ENCODE measurements around the gene FCAR. TPM values are rescaled to one million over a fixed set of nuclear protein-coding genes. Genes with fewer than 3 reads are reported as not detected.
"Not testable (repeated sequence)": the region's sequence is repeated elsewhere in the genome, so short reads cannot be mapped to it uniquely, and the experiment has no call there.

The FCAR gene
- 10 to 100 TPM in 1 of 3 donors, 1 to 10 TPM in 1, under 1 TPM in 1; 0.26 to 23.7 (median 6.7) TPM for total RNA-seq
- total RNA-seq (2013), result 1.3 TPM

DNA sequence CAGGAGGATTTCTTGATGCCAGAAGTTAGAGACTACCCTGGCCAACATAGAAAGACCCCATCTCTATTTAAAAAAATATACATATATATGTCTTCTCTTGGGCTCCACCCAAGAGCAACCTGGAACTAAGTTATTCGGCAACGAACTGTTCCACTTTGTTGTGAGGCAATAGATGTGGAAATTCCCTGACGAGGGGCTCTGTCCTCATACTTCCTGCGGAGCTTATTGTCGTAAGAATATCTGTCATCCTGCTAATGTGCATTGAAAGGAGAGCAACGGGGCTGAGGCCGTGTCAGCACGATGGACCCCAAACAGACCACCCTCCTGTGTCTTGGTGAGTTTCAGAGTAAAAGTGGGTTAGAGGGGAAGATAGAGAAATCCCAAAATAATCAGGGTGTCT lies at the start of gene FCAR:
Gene FCAR (plus strand): TSS at position 246 of the 400 bp plus-strand sequence. CDS start 55 bp downstream, at position 301.
- no peaks in the 10 kb centered on the region for H3K9me3 Mint-ChIP-seq
- H3K4me1 Mint-ChIP-seq, result peaks cover 10 to 14% of the 10 kb centered on the region in 2 donors
- H3K27me3 Mint-ChIP-seq (ENCODE audit: low read depth in 2 of 2), result peaks cover 6 to 8% of the 10 kb centered on the region in 2 donors
- DNase-seq (no peak), ATAC-seq (peak in 1 of 3 donors; percentile 43)
- intact Hi-C loops (cut with micrococcal nuclease), result no loop called here
- Histone ChIP-seq H3K36me3 (ENCODE audit: control insufficient read depth, insufficient read depth, low read length) (no peaks in the 10 kb centered on the region), H3K4me1 (ENCODE audit: control insufficient read depth, insufficient read depth, low read length) (no peaks in the 10 kb centered on the region), H3K27me3 (ENCODE audit: control insufficient read depth, insufficient read depth, low read length) (no peaks in the 10 kb centered on the region), H3K9me3 (ENCODE audit: control insufficient read depth, insufficient read depth, low read length) (no peaks in the 10 kb centered on the region), H3K27ac (ENCODE audit: low read length) (no peak within 1 kb of the TSS), H3K4me3 (ENCODE audit: low read length) (no peak within 1 kb of the TSS)
- H3K36me3 Mint-ChIP-seq, result no peaks in the 10 kb centered on the region
- TF ChIP-seq, protein P1, sequence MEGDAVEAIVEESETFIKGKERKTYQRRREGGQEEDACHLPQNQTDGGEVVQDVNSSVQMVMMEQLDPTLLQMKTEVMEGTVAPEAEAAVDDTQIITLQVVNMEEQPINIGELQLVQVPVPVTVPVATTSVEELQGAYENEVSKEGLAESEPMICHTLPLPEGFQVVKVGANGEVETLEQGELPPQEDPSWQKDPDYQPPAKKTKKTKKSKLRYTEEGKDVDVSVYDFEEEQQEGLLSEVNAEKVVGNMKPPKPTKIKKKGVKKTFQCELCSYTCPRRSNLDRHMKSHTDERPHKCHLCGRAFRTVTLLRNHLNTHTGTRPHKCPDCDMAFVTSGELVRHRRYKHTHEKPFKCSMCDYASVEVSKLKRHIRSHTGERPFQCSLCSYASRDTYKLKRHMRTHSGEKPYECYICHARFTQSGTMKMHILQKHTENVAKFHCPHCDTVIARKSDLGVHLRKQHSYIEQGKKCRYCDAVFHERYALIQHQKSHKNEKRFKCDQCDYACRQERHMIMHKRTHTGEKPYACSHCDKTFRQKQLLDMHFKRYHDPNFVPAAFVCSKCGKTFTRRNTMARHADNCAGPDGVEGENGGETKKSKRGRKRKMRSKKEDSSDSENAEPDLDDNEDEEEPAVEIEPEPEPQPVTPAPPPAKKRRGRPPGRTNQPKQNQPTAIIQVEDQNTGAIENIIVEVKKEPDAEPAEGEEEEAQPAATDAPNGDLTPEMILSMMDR (IDR thresholded peaks at IDR 0.05), result no peak
- H3K4me3 Mint-ChIP-seq, result no peak within 1 kb of the TSS
- peak within 1 kb of the TSS in 1 of 2 donors; percentile 63 for H3K27ac Mint-ChIP-seq
- 77% methylated on average over 8 of the region's 8 CpGs for WGBS (ENCODE audit: insufficient coverage)

- WGBS (ENCODE audit: insufficient coverage), result 53% methylated on average over 2 of the region's 4 CpGs
- H3K36me3 Mint-ChIP-seq; H3K27me3 ChIP-seq (ENCODE audit: control insufficient read depth, insufficient read depth, low read length); intact Hi-C loops (cut with micrococcal nuclease); H3K4me3 Mint-ChIP-seq; H3K27ac Mint-ChIP-seq; H3K4me1 ChIP-seq (ENCODE audit: control insufficient read depth, insufficient read depth, low read length); H3K36me3 ChIP-seq (ENCODE audit: control insufficient read depth, insufficient read depth, low read length); DNase-seq; H3K9me3 ChIP-seq (ENCODE audit: control insufficient read depth, insufficient read depth, low read length); H3K4me3 ChIP-seq (ENCODE audit: low read length); H3K27ac ChIP-seq (ENCODE audit: low read length); H3K9me3 Mint-ChIP-seq: not testable (repeated sequence)
- peak in 2 of 3 donors; percentile 32 to 50 for ATAC-seq
- H3K27me3 Mint-ChIP-seq (ENCODE audit: low read depth in 2 of 2), result peaks cover 0 to 16% of the 10 kb centered on the region in 2 donors
- peaks cover under 1 to 18% of the 10 kb centered on the region in 2 donors for H3K4me1 Mint-ChIP-seq
Measured at GRCh38 chr19:54824416-54824815, 49.6 kb upstream of the FCAR start.

- H3K36me3 ChIP-seq (ENCODE audit: control insufficient read depth, insufficient read depth, low read length); ATAC-seq; H3K9me3 Mint-ChIP-seq; H3K4me3 ChIP-seq (ENCODE audit: low read length); DNase-seq; H3K36me3 Mint-ChIP-seq; H3K4me3 Mint-ChIP-seq; H3K27me3 ChIP-seq (ENCODE audit: control insufficient read depth, insufficient read depth, low read length); H3K4me1 ChIP-seq (ENCODE audit: control insufficient read depth, insufficient read depth, low read length); H3K27ac Mint-ChIP-seq; intact Hi-C loops (cut with micrococcal nuclease); H3K9me3 ChIP-seq (ENCODE audit: control insufficient read depth, insufficient read depth, low read length); H3K27ac ChIP-seq (ENCODE audit: low read length): not testable (repeated sequence)
- peaks cover 0 to 15% of the 10 kb centered on the region in 2 donors for H3K4me1 Mint-ChIP-seq
- H3K27me3 Mint-ChIP-seq (ENCODE audit: low read depth in 2 of 2), result peaks cover 0 to 18% of the 10 kb centered on the region in 2 donors
- 44% methylated on average over 5 of the region's 7 CpGs for WGBS (ENCODE audit: insufficient coverage)
Measured at GRCh38 chr19:54825326-54825725, 48.7 kb upstream of the FCAR start.

GRCh38 chr19:54828064-54828463 lies 46.0 kb upstream of the FCAR start:
- H3K9me3 ChIP-seq (ENCODE audit: control insufficient read depth, insufficient read depth, low read length); H3K27me3 ChIP-seq (ENCODE audit: control insufficient read depth, insufficient read depth, low read length); intact Hi-C loops (cut with micrococcal nuclease); H3K4me3 Mint-ChIP-seq; ATAC-seq; H3K9me3 Mint-ChIP-seq; H3K36me3 ChIP-seq (ENCODE audit: control insufficient read depth, insufficient read depth, low read length); H3K27ac ChIP-seq (ENCODE audit: low read length); H3K36me3 Mint-ChIP-seq; DNase-seq; H3K4me3 ChIP-seq (ENCODE audit: low read length); H3K27ac Mint-ChIP-seq: not testable (repeated sequence)
- H3K4me1 ChIP-seq (ENCODE audit: control insufficient read depth, insufficient read depth, low read length), result peaks cover 13% of the 10 kb centered on the region
- H3K27me3 Mint-ChIP-seq (ENCODE audit: low read depth in 2 of 2), result peaks cover 0 to 15% of the 10 kb centered on the region in 2 donors
- 93% methylated on average over 5 of the region's 8 CpGs for WGBS (ENCODE audit: insufficient coverage)
- H3K4me1 Mint-ChIP-seq, result peaks cover 17 to 34% of the 10 kb centered on the region in 2 donors

GRCh38 chr19:54832496-54832895 lies 41.5 kb upstream of the FCAR start, which contains the start of gene KIR2DS4:
Gene KIR2DS4, plus strand, starts transcription at chr19:54832676.
- not testable (repeated sequence) for H3K36me3 ChIP-seq (ENCODE audit: control insufficient read depth, insufficient read depth, low read length); H3K27me3 ChIP-seq (ENCODE audit: control insufficient read depth, insufficient read depth, low read length); H3K9me3 Mint-ChIP-seq; H3K36me3 Mint-ChIP-seq; H3K9me3 ChIP-seq (ENCODE audit: control insufficient read depth, insufficient read depth, low read length)
- WGBS (ENCODE audit: insufficient coverage), result 61% methylated on average over 9 of the region's 14 CpGs
- peak within 1 kb of the TSS; percentile 17 for H3K4me3 ChIP-seq (ENCODE audit: low read length)
- Mint-ChIP-seq H3K27ac (peak within 1 kb of the TSS; percentile 81 to 96), H3K4me3 (peak within 1 kb of the TSS; percentile 87), H3K4me1 (peaks cover 50 to 61% of the 10 kb centered on the region in 2 donors), H3K27me3 (ENCODE audit: low read depth in 2 of 2) (peaks cover 0 to 11% of the 10 kb centered on the region in 2 donors)
- H3K4me1 ChIP-seq (ENCODE audit: control insufficient read depth, insufficient read depth, low read length), result peaks cover 42% of the 10 kb centered on the region
- DNase-seq, result peak in 1 of 2 donors; percentile 63
- intact Hi-C loops (cut with micrococcal nuclease), result loop anchor here (1.0 to 10.0 kb wide), 3 partner anchors 61 to 358 kb away; partner anchors contain the start of gene CDC42EP5
- H3K27ac ChIP-seq (ENCODE audit: low read length), result peak within 1 kb of the TSS; percentile 80
- peak in 1 of 3 donors; percentile 10 for ATAC-seq

DNA sequence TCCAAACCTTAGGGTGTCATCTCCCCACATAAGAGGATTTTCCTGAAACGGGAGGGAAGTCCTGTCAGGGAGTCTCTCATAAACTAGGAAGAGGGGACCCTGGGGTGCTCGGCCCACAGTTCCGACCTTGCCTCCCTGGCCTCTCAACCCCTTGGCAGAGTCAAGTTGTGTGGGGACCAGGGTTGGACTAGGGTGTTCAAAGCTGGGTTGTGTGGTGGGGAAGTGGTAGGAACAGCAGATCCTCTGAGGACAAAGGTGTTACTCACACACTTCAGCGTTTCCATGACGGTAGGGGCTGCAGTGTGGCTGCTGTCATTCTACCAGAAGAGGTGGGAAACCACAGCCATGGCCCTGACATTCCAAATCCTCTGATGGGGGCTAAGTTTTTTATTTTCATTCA lies 38.9 kb upstream of the FCAR start:
- not testable (repeated sequence) for H3K9me3 Mint-ChIP-seq; H3K36me3 Mint-ChIP-seq; H3K4me3 ChIP-seq (ENCODE audit: low read length); H3K9me3 ChIP-seq (ENCODE audit: control insufficient read depth, insufficient read depth, low read length); H3K27me3 Mint-ChIP-seq (ENCODE audit: low read depth in 2 of 2); H3K36me3 ChIP-seq (ENCODE audit: control insufficient read depth, insufficient read depth, low read length); H3K27me3 ChIP-seq (ENCODE audit: control insufficient read depth, insufficient read depth, low read length)
- Histone ChIP-seq H3K27ac (ENCODE audit: low read length) (peak overlapping the region; percentile 63), H3K4me1 (ENCODE audit: control insufficient read depth, insufficient read depth, low read length) (peaks cover 42% of the 10 kb centered on the region)
- Mint-ChIP-seq H3K4me3 (peak overlapping the region; percentile 70), H3K27ac (peak overlapping the region; percentile 81 to 96), H3K4me1 (peaks cover 51 to 74% of the 10 kb centered on the region in 2 donors)
- ATAC-seq (peak; percentile 81 to 90 (median 87)), DNase-seq (peak in 1 of 2 donors; percentile 63)
- WGBS (ENCODE audit: insufficient coverage), result 30% methylated on average over 4 of the region's 5 CpGs
- intact Hi-C loops (cut with micrococcal nuclease), result loop anchor here (1.0 to 10.0 kb wide), 4 partner anchors 32 to 360 kb away; partner anchors contain the start of genes CDC42EP5 and KIR2DL4

- H3K9me3 ChIP-seq (ENCODE audit: control insufficient read depth, insufficient read depth, low read length); ATAC-seq; DNase-seq; H3K27ac ChIP-seq (ENCODE audit: low read length); H3K36me3 Mint-ChIP-seq; H3K27me3 Mint-ChIP-seq (ENCODE audit: low read depth in 2 of 2); H3K4me3 ChIP-seq (ENCODE audit: low read length); H3K27me3 ChIP-seq (ENCODE audit: control insufficient read depth, insufficient read depth, low read length); H3K4me3 Mint-ChIP-seq; H3K9me3 Mint-ChIP-seq; H3K36me3 ChIP-seq (ENCODE audit: control insufficient read depth, insufficient read depth, low read length): not testable (repeated sequence)
- Mint-ChIP-seq H3K27ac (peak overlapping the region in 1 of 2 donors; percentile 39), H3K4me1 (peaks cover 39 to 58% of the 10 kb centered on the region in 2 donors)
- WGBS (ENCODE audit: insufficient coverage), result 73% methylated on average over 1 of the region's 2 CpGs
- peaks cover 34% of the 10 kb centered on the region for H3K4me1 ChIP-seq (ENCODE audit: control insufficient read depth, insufficient read depth, low read length)
- intact Hi-C loops (cut with micrococcal nuclease), result loop anchor here (10.0 kb wide), 2 partner anchors 143 to 363 kb away; partner anchors contain the start of gene CDC42EP5
Measured at GRCh38 chr19:54837522-54837921, 36.5 kb upstream of the FCAR start.
